Mucosa of descending colon (tissue), 3 donors: ENCODE results near the gene ADAM17. TPM values are rescaled to one million over a fixed set of nuclear protein-coding genes. Genes with fewer than 3 reads are reported as not detected.

Experiments used
- ATAC-seq: fragments of 200-7000 bp; cut with Tn5 transposase; one replicate; pipeline ENCODE4 v1.9.1; 2020; ENCODE audit warnings: mild to moderate bottlenecking, moderate library complexity
- DNase-seq, 3 donors: peaks; one replicate each; pipeline ENCODE4 v3.0.0-alpha.2; 2020
- H3K36me3 ChIP-seq: fragments of 200-600 bp; one replicate; pipeline ENCODE4 v1.8.0; 2021; ENCODE audit warnings: low read depth, mild to moderate bottlenecking
- H3K4me1 ChIP-seq: fragments of 200-600 bp; one replicate; pipeline ENCODE4 v1.8.0; 2021; ENCODE audit warnings: low read depth, mild to moderate bottlenecking
- H3K4me3 ChIP-seq: fragments of 200-600 bp; one replicate; pipeline ENCODE4 v1.8.0; 2021; ENCODE audit warnings: mild to moderate bottlenecking
- H3K9me3 ChIP-seq: fragments of 200-600 bp; one replicate; pipeline ENCODE4 v1.8.0; 2021; ENCODE audit warnings: mild to moderate bottlenecking
- CTCF ChIP-seq: fragments of 200-600 bp; IDR thresholded peaks from one replicate; pipeline ENCODE4 v1.8.0; 2022; ENCODE audit warnings: antibody characterized with exemption, mild to moderate bottlenecking
- intact Hi-C, 2 donors: fragments of 100-400 bp; cut with DNase I in 1 of 2; cut with micrococcal nuclease in 1 of 2; formaldehyde crosslinking; loops; one replicate each; pipeline versions ENCODE4 v1.11.0 to v1.11.1; 2022; cut with DNase I, micrococcal nuclease
- total RNA-seq, 3 donors: library from RNA; stranded (reverse); fragmentation: NEBNext Ultra II Directional in 2 of 3; extraction: Animal tissue kit (Norgen Biotek cat#: 25700) in 2 of 3; gene quantifications; one replicate each; pipeline versions ENCODE4 v1.2.1 to v1.2.4, GENCODE V29; 2021 to 2023
- donor health status: DM: no; HTN: no; CAD: no; lungs with moderate emphysema.
- donor health status: DM: no; HTN: no; CAD: no.
- donor health status: DM: no; HTN: yes; CAD: no.

Gene ADAM17
- total RNA-seq, 3 donors from 2014 or later: 20.9 to 22.8 (median 21.0) TPM

- Histone ChIP-seq H3K9me3 (no peaks in the 10 kb centered on the region), H3K4me1 (no peaks in the 10 kb centered on the region), H3K4me3 (no peak overlapping the region), H3K36me3 (no peaks in the 10 kb centered on the region)
- ATAC-seq (no peak), DNase-seq (no peak)
- intact Hi-C loops: no loop called here
- TF ChIP-seq CTCF: no peak
Measured at GRCh38 chr2:9538000-9538507, 17.6 kb downstream of the ADAM17 start.

- ATAC-seq (no peak), DNase-seq (no peak)
- no peak for TF ChIP-seq CTCF
- H3K36me3 ChIP-seq: no peaks in the 10 kb centered on the region
- no peaks in the 10 kb centered on the region for H3K4me1 ChIP-seq
- H3K9me3 ChIP-seq: no peaks in the 10 kb centered on the region
- intact Hi-C loops: no loop called here
- H3K4me3 ChIP-seq: no peak overlapping the region
Measured at GRCh38 chr2:9536504-9536903, 19.1 kb downstream of the ADAM17 start.

- ATAC-seq (no peak), DNase-seq (no peak)
- TF ChIP-seq CTCF: no peak
- Histone ChIP-seq H3K9me3 (no peaks in the 10 kb centered on the region), H3K4me3 (no peak overlapping the region), H3K36me3 (no peaks in the 10 kb centered on the region), H3K4me1 (no peaks in the 10 kb centered on the region)
- intact Hi-C loops: no loop called here
Measured at GRCh38 chr2:9535177-9535576, 20.5 kb downstream of the ADAM17 start.

- TF ChIP-seq CTCF: no peak
- H3K36me3 ChIP-seq: no peaks in the 10 kb centered on the region
- ATAC-seq (no peak), DNase-seq (no peak)
- intact Hi-C loops: no loop called here
- H3K4me3 ChIP-seq: no peak overlapping the region
- no peaks in the 10 kb centered on the region for H3K9me3 ChIP-seq
- no peaks in the 10 kb centered on the region for H3K4me1 ChIP-seq
Measured at GRCh38 chr2:9533663-9534062, 22.0 kb downstream of the ADAM17 start.

- DNase-seq (no peak), ATAC-seq (no peak)
- intact Hi-C loops: no loop called here
- no peaks in the 10 kb centered on the region for H3K36me3 ChIP-seq
- no peak for TF ChIP-seq CTCF
- H3K9me3 ChIP-seq: no peaks in the 10 kb centered on the region
- no peaks in the 10 kb centered on the region for H3K4me1 ChIP-seq
- no peak overlapping the region for H3K4me3 ChIP-seq
Measured at GRCh38 chr2:9532421-9532820, 23.2 kb downstream of the ADAM17 start.
